EH (cell line): Measurements from ENCODE around the gene TCF7.

Source experiments
- DNase-seq: peaks from one replicate; pipeline ENCODE4 v3.0.0-alpha.2; 2015; ENCODE audit warnings: low read depth

Gene TCF7

GRCh38 chr5:134131165-134131564 is 16.7 kb downstream of the TCF7 start:
- no peak for DNase-seq

- DNase-seq = no peak
Observed at GRCh38 chr5:134131578-134132350, 17.3 kb downstream of the TCF7 start.

GRCh38 chr5:134132372-134133187 is 18.1 kb downstream of the TCF7 start:
- DNase-seq = no peak

GRCh38 chr5:134133188-134133994 is 18.9 kb downstream of the TCF7 start:
- no peak for DNase-seq

- no peak for DNase-seq
Observed at GRCh38 chr5:134133995-134134541, 19.6 kb downstream of the TCF7 start.

GRCh38 chr5:134135091-134135655 is 20.7 kb downstream of the TCF7 start:
- DNase-seq = no peak

- no peak for DNase-seq
Observed at GRCh38 chr5:134136221-134136631, 21.7 kb downstream of the TCF7 start.

GRCh38 chr5:134136771-134137170 is 22.3 kb downstream of the TCF7 start:
- no peak for DNase-seq

- DNase-seq = peak; percentile 80
Observed at GRCh38 chr5:134138416-134139376, 24.2 kb downstream of the TCF7 start.

GRCh38 chr5:134139377-134139851 is 24.9 kb downstream of the TCF7 start:
- DNase-seq = no peak

GRCh38 chr5:134139891-134140469 is 25.5 kb downstream of the TCF7 start:
- DNase-seq = no peak

GRCh38 chr5:134140530-134141201 is 26.2 kb downstream of the TCF7 start:
- DNase-seq = peak; percentile 79

GRCh38 chr5:134141331-134142050 is 27.0 kb downstream of the TCF7 start:
- DNase-seq = peak; percentile 43

GRCh38 chr5:134142052-134142451 is 27.6 kb downstream of the TCF7 start:
- DNase-seq = no peak

GRCh38 chr5:134142806-134143205 is 28.3 kb downstream of the TCF7 start:
- DNase-seq = no peak

GRCh38 chr5:134143431-134143830 is 28.9 kb downstream of the TCF7 start:
- no peak for DNase-seq

GRCh38 chr5:134143944-134144941 is 29.8 kb downstream of the TCF7 start:
- no peak for DNase-seq
